Gastroesophageal sphincter (tissue), 3 donors: ENCODE results near the gene ERBB4.

Source experiments
- POLR2A ChIP-seq, 2 donors: fragments of 450-650 bp; IDR thresholded peaks; one replicate each; pipeline ENCODE4 v1.6.1; 2017; ENCODE audit warnings: antibody characterized with exemption in 2 of 2, mild to moderate bottlenecking in 2 of 2, moderate library complexity in 1 of 2
- POLR2AphosphoS5 ChIP-seq: sonication (generic); formaldehyde crosslinking; IDR thresholded peaks from one replicate; pipeline ENCODE4 v1.6.1; 2017; ENCODE audit warnings: antibody characterized with exemption
- TF ChIP-seq, protein P1 (sequence below), 4 experiments: fragments of 200-600 bp in 2 of 4; fragments of 450-650 bp in 2 of 4; sonication (generic) in 1 of 4; IDR thresholded peaks; one replicate each; pipeline ENCODE4 v1.5.1; 2017 to 2019; ENCODE audit warnings: antibody characterized with exemption in 4 of 4, mild to moderate bottlenecking in 2 of 4, moderate library complexity in 2 of 4

DNA sequence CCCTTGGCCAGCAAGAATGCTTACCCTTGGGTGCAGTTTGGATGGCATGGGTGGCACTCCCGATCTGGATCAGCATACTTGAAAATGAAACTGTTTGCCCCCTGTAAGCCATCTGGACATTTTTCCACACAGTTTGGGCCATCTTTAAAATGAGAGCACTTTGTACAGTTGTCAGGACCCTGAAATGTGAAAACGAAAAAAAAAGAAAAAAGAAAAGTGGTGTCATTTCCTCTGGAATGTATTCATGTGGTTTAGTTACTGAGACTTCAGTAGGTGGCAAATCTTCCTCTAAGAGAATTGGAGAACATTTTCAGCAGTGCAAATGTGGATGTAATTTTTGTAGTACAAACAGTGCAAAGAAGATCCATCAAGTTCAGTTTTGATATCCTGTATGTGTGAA is 873.3 kb downstream of the ERBB4 start:
- TF ChIP-seq, protein P1, sequence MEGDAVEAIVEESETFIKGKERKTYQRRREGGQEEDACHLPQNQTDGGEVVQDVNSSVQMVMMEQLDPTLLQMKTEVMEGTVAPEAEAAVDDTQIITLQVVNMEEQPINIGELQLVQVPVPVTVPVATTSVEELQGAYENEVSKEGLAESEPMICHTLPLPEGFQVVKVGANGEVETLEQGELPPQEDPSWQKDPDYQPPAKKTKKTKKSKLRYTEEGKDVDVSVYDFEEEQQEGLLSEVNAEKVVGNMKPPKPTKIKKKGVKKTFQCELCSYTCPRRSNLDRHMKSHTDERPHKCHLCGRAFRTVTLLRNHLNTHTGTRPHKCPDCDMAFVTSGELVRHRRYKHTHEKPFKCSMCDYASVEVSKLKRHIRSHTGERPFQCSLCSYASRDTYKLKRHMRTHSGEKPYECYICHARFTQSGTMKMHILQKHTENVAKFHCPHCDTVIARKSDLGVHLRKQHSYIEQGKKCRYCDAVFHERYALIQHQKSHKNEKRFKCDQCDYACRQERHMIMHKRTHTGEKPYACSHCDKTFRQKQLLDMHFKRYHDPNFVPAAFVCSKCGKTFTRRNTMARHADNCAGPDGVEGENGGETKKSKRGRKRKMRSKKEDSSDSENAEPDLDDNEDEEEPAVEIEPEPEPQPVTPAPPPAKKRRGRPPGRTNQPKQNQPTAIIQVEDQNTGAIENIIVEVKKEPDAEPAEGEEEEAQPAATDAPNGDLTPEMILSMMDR (IDR thresholded peaks at IDR 0.05) = no peak
- TF ChIP-seq POLR2AphosphoS5 = no peak
- no peak for TF ChIP-seq POLR2A (IDR thresholded peaks at IDR 0.05)
